CD4-positive, alpha-beta T cell treated with Interleukin-15 for 4 hours (primary cell): ENCODE measurements around the gene SHROOM3.

Experiments
- DNase-seq: peaks from one replicate; pipeline ENCODE4 v3.0.0-alpha.2; 2020; ENCODE audit warnings: low spot score

Gene SHROOM3

GRCh38 chr4:76751612-76752343 is 316.7 kb downstream of the SHROOM3 start:
- no peak for DNase-seq

- DNase-seq, result no peak
These were observed 318.0 kb downstream of the SHROOM3 start for GRCh38 chr4:76752861-76753501.

GRCh38 chr4:76753814-76754213 is 318.8 kb downstream of the SHROOM3 start:
- DNase-seq, result no peak

GRCh38 chr4:76754439-76754838 is 319.4 kb downstream of the SHROOM3 start:
- DNase-seq, result no peak

GRCh38 chr4:76755756-76756155 is 320.7 kb downstream of the SHROOM3 start:
- no peak for DNase-seq

GRCh38 chr4:76756416-76756815 is 321.4 kb downstream of the SHROOM3 start:
- no peak for DNase-seq

GRCh38 chr4:76757418-76757939 is 322.4 kb downstream of the SHROOM3 start:
- no peak for DNase-seq

GRCh38 chr4:76758290-76758882 is 323.4 kb downstream of the SHROOM3 start:
- DNase-seq, result no peak

- no peak for DNase-seq
These were observed 324.0 kb downstream of the SHROOM3 start for GRCh38 chr4:76758996-76759395.

GRCh38 chr4:76760193-76760592 is 325.2 kb downstream of the SHROOM3 start:
- no peak for DNase-seq

- no peak for DNase-seq
These were observed 327.4 kb downstream of the SHROOM3 start for GRCh38 chr4:76762137-76763130.

GRCh38 chr4:76764251-76764650 is 329.2 kb downstream of the SHROOM3 start:
- DNase-seq, result no peak

- DNase-seq, result no peak
These were observed 330.6 kb downstream of the SHROOM3 start for GRCh38 chr4:76765473-76766183.

GRCh38 chr4:76767983-76768382 is 333.0 kb downstream of the SHROOM3 start:
- no peak for DNase-seq

- no peak for DNase-seq
These were observed 337.6 kb downstream of the SHROOM3 start for GRCh38 chr4:76772498-76773106.

- DNase-seq, result no peak
These were observed 338.7 kb downstream of the SHROOM3 start for GRCh38 chr4:76773766-76774165.

- no peak for DNase-seq
These were observed 344.9 kb downstream of the SHROOM3 start for GRCh38 chr4:76779740-76780459.

- DNase-seq, result no peak
These were observed 346.0 kb downstream of the SHROOM3 start for GRCh38 chr4:76780781-76781697.
